HL-60/S4 treated with retinoic acid at 250 ng/mL for 4 days and 3 days (cell line): ENCODE results near the gene ARHGAP30.
"Not testable (repeated sequence)": the region's sequence is repeated elsewhere in the genome, so short reads cannot be mapped to it uniquely, and the experiment has no call there.

Source experiments
- in situ Hi-C: fragments of 300-500 bp; cut with MboI; formaldehyde crosslinking; loops from 2 replicates; pipeline ENCODE4 v1.7.0; 2022; ENCODE audit warnings: low sequenced_read_pairs

ARHGAP30 gene

GRCh38 chr1:161018631-161018930, 51.1 kb downstream of the ARHGAP30 start:
- in situ Hi-C loops, result no loop called here

DNA sequence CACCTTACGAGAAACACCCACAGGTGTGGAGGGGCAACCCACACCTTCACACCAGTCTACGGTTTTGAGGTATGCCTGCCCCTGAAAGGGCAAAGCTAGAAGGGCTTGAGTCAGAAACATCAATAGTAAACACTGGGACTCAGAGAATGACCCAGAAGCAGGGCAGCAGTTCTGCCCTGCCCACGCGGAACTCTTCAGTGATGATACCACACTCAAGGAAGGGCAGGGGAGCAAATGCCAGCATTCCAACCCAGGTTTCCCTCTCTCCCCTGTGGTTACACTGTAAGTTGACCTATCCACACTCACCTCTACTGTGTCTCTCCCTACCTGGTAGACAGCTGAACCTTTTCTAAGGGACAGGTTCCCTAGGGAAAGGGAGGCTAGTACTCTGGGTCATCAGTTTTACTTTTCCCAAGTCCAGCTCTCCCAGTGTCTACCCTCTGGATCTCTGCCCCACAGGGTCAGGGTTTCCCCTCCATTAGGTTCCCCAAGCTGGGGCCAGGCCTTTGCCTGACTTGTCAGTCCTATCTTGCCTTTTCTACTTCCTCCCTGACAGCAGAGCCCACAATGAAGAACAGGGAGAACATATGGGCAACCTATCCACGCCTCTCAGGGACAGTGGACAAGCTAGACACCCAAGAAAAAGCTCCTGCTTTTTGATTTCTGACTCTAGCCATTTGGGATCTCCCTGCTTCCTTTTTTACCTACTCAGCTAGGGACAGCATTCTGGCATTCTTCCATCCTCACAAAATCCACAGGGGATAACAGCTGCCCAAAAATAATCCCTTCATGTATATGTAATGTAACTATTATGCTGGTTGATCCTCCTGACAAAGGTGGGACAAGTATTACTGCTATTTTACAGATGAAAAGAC, 51.7 kb downstream of the ARHGAP30 start:
- in situ Hi-C loops, result no loop called here

DNA sequence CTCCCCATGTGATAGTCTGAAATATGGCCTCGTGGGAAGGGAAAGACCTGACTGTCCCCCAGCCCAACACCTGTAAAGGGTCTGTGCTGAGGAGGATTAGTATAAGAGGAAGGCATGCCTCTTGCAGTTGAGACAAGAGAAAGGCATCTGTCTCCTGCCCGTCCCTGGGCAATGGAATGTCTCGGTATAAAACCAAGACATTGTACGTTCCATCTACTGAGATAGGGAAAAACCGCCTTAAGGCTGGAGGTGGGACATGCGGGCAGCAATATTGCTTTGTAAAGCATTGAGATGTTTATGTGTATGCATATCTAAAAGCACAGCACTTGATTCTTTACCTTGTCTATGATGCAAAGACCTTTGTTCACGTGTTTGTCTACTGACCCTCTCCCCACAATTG, 52.5 kb downstream of the ARHGAP30 start:
- in situ Hi-C loops, result not testable (repeated sequence)

DNA sequence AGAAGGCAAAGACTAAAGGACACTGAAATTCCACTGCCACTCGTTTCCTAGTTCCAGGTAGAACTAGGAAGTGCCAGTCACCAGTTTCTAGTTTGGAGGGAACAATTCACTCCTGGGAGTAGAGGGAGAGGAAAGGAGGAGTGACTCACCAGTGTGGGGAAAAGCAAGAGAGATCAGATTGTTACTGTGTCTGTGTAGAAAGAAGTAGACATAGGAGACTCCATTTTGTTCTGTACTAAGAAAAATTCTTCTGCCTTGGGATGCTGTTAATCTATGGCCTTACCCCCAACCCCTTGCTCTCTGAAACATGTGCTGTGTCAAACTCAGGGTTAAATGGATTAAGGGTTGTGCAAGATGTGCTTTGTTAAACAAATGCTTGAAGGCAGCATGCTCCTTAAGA, 53.0 kb downstream of the ARHGAP30 start:
- in situ Hi-C loops, result not testable (repeated sequence)

- in situ Hi-C loops, result no loop called here
These were observed 56.0 kb downstream of the ARHGAP30 start for GRCh38 chr1:161013488-161014230.

DNA sequence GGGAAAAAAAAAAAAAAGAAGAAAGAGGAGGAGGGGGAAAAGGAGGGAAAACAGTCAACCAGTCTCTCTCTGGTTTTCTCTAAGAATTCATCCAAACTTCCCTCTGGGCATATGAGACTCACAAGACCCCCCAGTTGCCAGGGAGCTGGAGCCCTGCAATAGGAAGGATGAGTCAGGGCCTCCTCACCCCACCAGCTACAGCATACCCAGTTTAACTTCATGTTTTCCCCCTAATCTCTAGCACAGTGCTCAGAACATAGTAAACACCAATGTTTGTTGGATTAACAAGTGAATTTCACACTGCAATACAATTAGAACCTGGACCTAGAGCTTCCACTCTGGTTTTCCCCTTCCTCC, 56.6 kb downstream of the ARHGAP30 start:
- in situ Hi-C loops, result no loop called here

- in situ Hi-C loops, result no loop called here
These were observed 57.3 kb downstream of the ARHGAP30 start for GRCh38 chr1:161012420-161012819.

DNA sequence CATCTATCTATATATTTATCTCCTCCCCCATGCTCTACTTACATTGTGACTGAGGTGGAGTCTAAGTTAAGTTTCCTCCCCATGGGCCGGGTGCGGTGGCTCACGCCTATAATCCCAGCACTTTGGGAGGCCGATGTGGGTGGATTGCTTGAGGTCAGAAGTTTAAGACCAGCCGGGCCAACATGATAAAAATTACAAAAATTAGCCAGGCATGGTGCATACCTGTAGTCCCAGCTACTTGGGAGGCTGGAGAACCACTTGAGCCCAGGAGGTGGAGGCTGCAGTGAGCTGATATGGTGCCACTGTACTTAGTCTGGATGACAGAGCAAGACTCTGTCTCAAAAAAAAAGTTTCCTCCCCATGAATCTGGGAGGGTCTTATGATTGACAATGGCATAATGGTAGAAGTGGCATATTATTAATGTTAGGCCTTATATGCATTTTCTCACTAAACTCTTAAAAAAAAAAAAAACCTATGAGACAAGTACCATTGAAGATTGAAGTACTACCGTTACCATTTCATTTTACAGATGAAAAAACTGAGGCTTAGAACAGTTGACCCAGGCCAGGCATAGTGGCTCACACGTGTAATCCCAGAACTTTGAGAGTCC, 60.0 kb downstream of the ARHGAP30 start:
- in situ Hi-C loops, result no loop called here

- in situ Hi-C loops, result no loop called here
These were observed 60.7 kb downstream of the ARHGAP30 start for GRCh38 chr1:161008869-161009510.

GRCh38 chr1:161007369-161007768, 62.3 kb downstream of the ARHGAP30 start:
- in situ Hi-C loops, result no loop called here

DNA sequence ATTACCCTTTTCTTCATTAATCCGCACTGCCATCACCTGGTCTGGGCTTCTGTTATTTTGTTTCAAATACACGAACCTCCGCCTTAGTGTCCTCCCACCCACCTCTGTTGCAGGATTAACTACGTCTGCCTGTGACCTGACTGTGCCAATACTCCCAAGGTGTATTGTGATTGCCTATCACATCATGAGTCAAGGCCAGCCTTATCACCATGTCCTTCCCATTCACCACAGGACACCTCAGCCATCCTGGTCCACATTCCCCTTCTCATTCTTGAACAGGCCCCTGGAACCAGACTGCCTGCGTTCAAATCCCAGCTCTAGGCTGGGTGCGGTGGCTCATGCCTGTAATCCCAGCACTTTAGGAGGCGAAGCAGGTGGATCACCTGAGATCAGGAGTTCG, 63.1 kb downstream of the ARHGAP30 start:
- in situ Hi-C loops, result no loop called here

DNA sequence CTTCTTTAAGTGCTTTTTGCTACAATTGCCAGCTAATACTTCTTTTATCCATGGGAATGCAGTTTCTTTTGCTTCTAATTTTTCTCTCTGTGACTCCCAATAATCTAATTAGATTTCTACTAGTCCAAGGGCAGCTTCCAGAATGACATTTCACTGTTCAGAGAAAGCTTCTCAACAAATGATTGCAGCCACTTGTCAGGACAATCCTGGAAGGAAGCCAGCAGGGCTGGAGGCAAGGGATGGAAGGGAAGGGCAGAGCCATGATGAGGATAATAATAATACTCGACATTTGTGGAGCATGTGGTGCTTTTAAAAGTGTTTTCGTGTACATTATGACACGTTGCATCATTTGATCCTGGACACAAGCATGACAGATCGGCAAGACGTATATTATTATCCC, 68.2 kb downstream of the ARHGAP30 start:
- in situ Hi-C loops, result no loop called here

DNA sequence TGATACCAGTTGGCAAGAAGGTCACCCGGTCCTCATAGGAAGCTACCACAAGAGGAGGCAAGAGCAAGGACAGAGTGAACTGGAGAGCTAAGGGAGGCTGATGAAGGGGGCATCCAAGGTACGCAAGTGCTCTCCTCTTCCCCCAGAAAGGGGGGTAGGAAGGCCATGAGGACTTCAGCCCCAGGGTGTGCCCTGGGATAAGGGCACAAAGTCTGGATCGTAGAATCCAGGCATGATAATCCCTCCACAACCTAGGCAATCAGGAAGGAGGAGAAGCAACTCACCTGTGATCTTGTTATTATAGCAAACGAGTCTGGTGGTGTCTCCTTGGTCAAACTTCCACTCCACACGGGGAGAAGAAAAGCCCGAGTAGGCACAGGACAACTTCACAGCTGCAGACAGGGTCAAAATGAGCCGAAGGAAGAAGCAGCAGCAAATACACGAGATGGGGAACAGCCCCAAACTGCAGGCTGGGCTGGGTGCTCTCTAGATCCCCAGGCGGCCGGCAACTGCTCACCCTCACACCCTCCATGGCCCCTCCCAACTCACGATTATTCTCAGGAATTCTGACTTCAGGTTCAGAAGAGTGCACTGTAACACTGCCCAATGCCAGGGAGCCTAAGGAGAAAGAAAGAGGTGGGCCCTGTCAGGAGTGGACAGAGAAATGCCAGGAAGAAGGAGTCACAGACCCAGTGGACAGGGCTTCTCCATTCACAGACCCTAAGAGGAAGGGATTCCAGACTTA, 68.8 kb downstream of the ARHGAP30 start:
- in situ Hi-C loops, result no loop called here

- in situ Hi-C loops, result no loop called here
These were observed 70.3 kb downstream of the ARHGAP30 start for GRCh38 chr1:160999376-160999775.

DNA sequence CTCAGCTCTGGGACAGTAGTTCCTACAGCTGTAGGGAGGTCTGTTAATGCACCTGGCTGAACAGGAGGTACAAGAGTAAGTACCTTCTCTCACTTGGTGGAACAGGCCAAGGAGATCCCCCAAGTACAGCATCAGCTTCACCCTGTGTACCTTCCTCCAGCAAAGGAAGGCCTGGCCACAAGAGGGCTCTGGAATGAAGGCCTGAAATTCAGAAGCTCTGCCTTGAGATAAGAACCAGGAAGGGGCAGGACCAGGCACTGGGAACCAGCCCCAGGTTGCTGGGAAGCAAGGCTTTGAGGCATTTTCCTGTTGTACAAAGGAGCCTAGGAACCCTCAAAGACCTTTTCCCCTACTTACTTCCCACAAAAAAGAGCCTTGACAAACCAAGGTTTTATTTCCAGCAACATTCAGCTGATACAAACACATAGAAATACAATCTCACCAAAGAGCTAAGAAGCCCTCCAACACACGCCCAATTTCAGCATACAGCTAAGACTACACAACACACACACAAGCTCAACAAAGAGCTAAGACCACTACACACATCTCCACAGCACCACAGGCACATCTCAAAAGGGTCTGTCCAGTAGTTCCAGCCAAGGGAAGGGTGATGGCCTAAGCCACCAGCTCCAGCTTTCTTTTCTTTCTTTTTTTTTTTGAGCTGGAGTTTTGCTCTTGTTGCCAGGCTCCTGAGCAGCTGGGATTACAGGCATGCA, 72.2 kb downstream of the ARHGAP30 start:
- in situ Hi-C loops, result no loop called here
